Thymus (tissue), 11 donors: ENCODE data around the gene DGKD. TPM values are rescaled to one million over a fixed set of nuclear protein-coding genes. Genes with fewer than 3 reads are reported as not detected.
A peak's percentile ranks its signal among the peaks of the same experiment; 100 is the strongest.
"Not testable (repeated sequence)": the region's sequence is repeated elsewhere in the genome, so short reads cannot be mapped to it uniquely, and the experiment has no call there.

Source experiments
- DNase-seq, 9 donors: peaks; one replicate each; pipeline ENCODE4 v3.0.0-alpha.2; 2013; ENCODE audit warnings: low spot score in 9 of 9, low read depth in 6 of 9, missing footprints in 1 of 9
- H3K27ac ChIP-seq, 2 donors: one replicate each; pipeline ENCODE4 v1.5.1; 2013; ENCODE audit warnings: control low read depth in 1 of 2, low read depth in 1 of 2, low read length in 1 of 2, mild to moderate bottlenecking in 1 of 2, moderate library complexity in 1 of 2
- H3K27me3 ChIP-seq, 2 donors: one replicate each; pipeline ENCODE4 v1.5.1; 2013; ENCODE audit warnings: low read length in 1 of 2; ENCODE audit not compliant: control insufficient read depth in 2 of 2, insufficient read depth in 1 of 2
- H3K36me3 ChIP-seq, 2 donors: one replicate each; pipeline ENCODE4 v1.5.1; 2013; ENCODE audit warnings: low read length in 1 of 2, mild to moderate bottlenecking in 1 of 2, moderate library complexity in 1 of 2; ENCODE audit not compliant: control insufficient read depth in 2 of 2, insufficient read depth in 2 of 2
- H3K4me1 ChIP-seq, 2 donors: one replicate each; pipeline ENCODE4 v1.5.1; 2013; ENCODE audit warnings: low read length in 2 of 2; ENCODE audit not compliant: control insufficient read depth in 2 of 2, insufficient read depth in 2 of 2
- H3K4me3 ChIP-seq, 2 donors: one replicate each; pipeline ENCODE4 v1.5.1; 2013; ENCODE audit warnings: low read length in 2 of 2, control low read depth in 1 of 2, mild to moderate bottlenecking in 1 of 2
- H3K9me3 ChIP-seq, 2 donors: one replicate each; pipeline ENCODE4 v1.5.1; 2013; ENCODE audit warnings: low read length in 1 of 2, mild to moderate bottlenecking in 1 of 2; ENCODE audit not compliant: control insufficient read depth in 2 of 2, insufficient read depth in 1 of 2
- WGBS: extraction: QIAGEN DNeasy Blood & Tissue Kit; methylation state at CpG from one replicate; pipeline ENCODE4 v1.1.7; 2013; 5-methylcytosine and 5-hydroxymethylcytosine counted together
- polyA plus RNA-seq: library from polyadenylated mRNA; stranded (reverse); fragments of 200-250 nt; gene quantifications from one replicate; pipeline ENCODE4 v1.2.3, GENCODE V29; 2013
- total RNA-seq: library from RNA; stranded (reverse); fragments of 120-200 nt; gene quantifications from one replicate; pipeline ENCODE4 v1.2.4, GENCODE V29; 2013
- donor health status: healthy.

Gene DGKD
- total and polyA plus RNA-seq, 2 donors: 8.0 to 23.5 TPM

DNA sequence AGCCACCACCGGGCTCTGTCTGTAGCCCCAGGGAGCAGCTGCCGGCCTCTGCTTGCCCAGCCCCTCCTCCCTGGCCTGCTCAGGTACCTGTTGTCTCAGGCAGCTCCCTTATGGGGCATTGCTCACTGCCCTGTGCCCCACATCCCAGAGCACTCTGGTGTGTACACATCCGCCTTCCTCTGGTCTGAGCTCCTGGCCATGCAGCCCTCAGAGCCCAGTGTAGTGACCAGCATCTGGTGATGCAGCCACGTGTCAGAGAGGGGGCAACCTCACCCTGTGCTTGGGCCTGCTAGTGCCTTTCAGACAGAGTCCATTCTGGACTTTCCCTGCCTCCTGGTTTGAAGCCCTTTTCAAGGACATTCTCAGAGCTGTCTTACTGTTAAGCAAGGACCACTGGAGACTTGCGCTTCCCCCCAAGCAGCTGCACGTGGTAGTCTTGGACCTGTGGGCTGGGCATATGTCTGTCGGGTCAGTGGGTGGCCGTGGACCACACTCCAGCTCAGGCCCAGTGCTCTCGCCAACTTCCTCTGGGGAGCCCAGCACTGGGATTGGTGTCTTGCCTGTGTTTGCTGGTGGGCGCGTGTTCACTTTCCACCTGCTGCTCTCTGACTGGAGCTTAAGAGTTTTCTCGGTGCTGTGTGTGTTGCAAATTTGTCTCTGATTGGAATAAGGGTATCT, 30.7 kb downstream of the DGKD start:
- Histone ChIP-seq H3K36me3 (peaks cover 0 to 2% of the 10 kb centered on the region in 2 donors), H3K9me3 (no peaks in the 10 kb centered on the region), H3K4me3 (no peak overlapping the region), H3K27me3 (no peaks in the 10 kb centered on the region), H3K4me1 (peaks cover 25 to 44% of the 10 kb centered on the region in 2 donors), H3K27ac (peak overlapping the region; percentile 78 to 80)
- WGBS: 66% methylated on average over 12 of the region's 12 CpGs
- no peak for DNase-seq

- Histone ChIP-seq H3K36me3 (peaks cover 0 to 4% of the 10 kb centered on the region in 2 donors), H3K27ac (peak overlapping the region; percentile 78 to 80), H3K4me1 (peaks cover 25 to 44% of the 10 kb centered on the region in 2 donors), H3K4me3 (no peak overlapping the region), H3K27me3 (no peaks in the 10 kb centered on the region), H3K9me3 (no peaks in the 10 kb centered on the region)
- WGBS: 8% methylated on average over 14 of the region's 14 CpGs
- peak in 6 of 9 donors; percentile 42 to 87 (median 63) for DNase-seq
Observed at GRCh38 chr2:233385489-233386044, 31.3 kb downstream of the DGKD start.

DNA sequence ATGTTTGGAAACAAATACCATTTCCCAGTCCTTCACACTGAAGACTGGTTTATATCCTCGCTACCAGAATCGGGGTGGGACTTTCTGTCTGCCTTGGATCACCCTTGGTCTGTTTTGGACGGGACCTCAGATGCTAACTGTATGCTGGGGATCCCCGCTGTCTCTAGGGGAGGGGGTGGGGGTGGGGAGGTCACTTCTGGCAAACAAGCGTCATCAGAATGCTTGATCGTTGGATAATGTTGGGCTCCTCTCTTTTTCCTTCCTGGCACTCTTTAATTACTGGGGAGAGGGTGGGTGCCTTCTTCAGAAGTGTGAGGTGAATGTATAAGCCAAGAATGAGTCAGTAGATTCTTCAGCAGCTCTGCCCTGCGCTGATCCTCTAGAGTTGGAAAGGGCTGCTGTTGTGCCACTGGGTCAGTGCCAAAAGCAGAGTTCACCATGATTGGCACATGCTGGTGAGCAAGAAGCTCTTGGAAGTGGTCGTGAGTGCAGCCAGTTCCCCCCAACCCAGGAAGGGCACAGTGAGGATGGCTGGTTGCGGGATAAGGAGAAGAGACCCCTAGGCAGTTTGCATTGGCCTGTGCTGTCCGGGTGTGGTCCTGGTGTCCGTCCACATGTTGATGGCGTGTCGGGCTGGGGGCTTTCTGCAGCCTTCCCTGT, 32.2 kb downstream of the DGKD start:
- WGBS: 77% methylated on average over 13 of the region's 13 CpGs
- peak overlapping the region in 1 of 2 donors; percentile 58 for H3K27ac ChIP-seq
- no peak overlapping the region for H3K4me3 ChIP-seq
- DNase-seq: no peak
- no peaks in the 10 kb centered on the region for H3K27me3 ChIP-seq
- peaks cover 2 to 4% of the 10 kb centered on the region in 2 donors for H3K36me3 ChIP-seq
- H3K9me3 ChIP-seq: no peaks in the 10 kb centered on the region
- peaks cover 25 to 44% of the 10 kb centered on the region in 2 donors for H3K4me1 ChIP-seq

DNA sequence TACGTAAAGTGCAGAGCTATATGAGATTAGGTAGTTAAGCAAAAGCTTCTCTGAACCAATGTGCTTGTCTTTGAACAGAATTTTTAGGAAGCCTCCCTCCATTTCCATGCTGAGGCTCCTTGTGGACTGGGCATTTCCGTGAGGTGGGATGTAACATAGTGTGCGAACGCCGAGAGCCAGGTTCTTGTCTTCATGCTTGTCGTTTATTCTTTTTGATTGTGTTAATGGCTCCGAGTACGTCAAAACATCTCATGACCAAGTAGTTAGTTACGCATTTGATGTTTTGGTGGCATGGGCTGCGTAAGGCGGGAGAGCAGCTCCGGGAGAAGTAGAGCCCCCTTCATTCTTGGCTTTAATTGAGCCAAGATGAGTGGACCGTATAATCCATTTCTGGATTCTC, 32.9 kb downstream of the DGKD start:
- H3K4me1 ChIP-seq: peaks cover 25 to 44% of the 10 kb centered on the region in 2 donors
- H3K4me3 ChIP-seq: no peak overlapping the region
- WGBS: 96% methylated on average over 13 of the region's 13 CpGs
- H3K36me3 ChIP-seq: peaks cover 2 to 4% of the 10 kb centered on the region in 2 donors
- no peak for DNase-seq
- no peak overlapping the region for H3K27ac ChIP-seq
- no peaks in the 10 kb centered on the region for H3K27me3 ChIP-seq
- no peaks in the 10 kb centered on the region for H3K9me3 ChIP-seq

- no peaks in the 10 kb centered on the region for H3K27me3 ChIP-seq
- DNase-seq: peak in 1 of 9 donors; percentile 45
- no peaks in the 10 kb centered on the region for H3K9me3 ChIP-seq
- H3K27ac ChIP-seq: peak overlapping the region in 1 of 2 donors; percentile 63
- peaks cover 25 to 44% of the 10 kb centered on the region in 2 donors for H3K4me1 ChIP-seq
- H3K36me3 ChIP-seq: peaks cover 2 to 4% of the 10 kb centered on the region in 2 donors
- no peak overlapping the region for H3K4me3 ChIP-seq
- 90% methylated on average over 25 of the region's 25 CpGs for whole genome bisulfite sequencing
Observed at GRCh38 chr2:233387667-233388528, 33.6 kb downstream of the DGKD start.

- Histone ChIP-seq H3K36me3 (peaks cover 2 to 4% of the 10 kb centered on the region in 2 donors), H3K9me3 (no peaks in the 10 kb centered on the region), H3K4me1 (peaks cover 17 to 34% of the 10 kb centered on the region in 2 donors), H3K27me3 (no peaks in the 10 kb centered on the region), H3K27ac (no peak overlapping the region), H3K4me3 (no peak overlapping the region)
- 98% methylated on average over 8 of the region's 8 CpGs for WGBS
- no peak for DNase-seq
Observed at GRCh38 chr2:233389601-233390125, 35.4 kb downstream of the DGKD start.

GRCh38 chr2:233395687-233396086, 41.4 kb downstream of the DGKD start:
- WGBS: 98% methylated on average over 7 of the region's 7 CpGs
- no peak for DNase-seq
- Histone ChIP-seq H3K9me3 (no peaks in the 10 kb centered on the region), H3K36me3 (peaks cover 2 to 6% of the 10 kb centered on the region in 2 donors), H3K4me3 (no peak overlapping the region), H3K27me3 (no peaks in the 10 kb centered on the region), H3K4me1 (peaks cover 12 to 18% of the 10 kb centered on the region in 2 donors), H3K27ac (no peak overlapping the region)

DNA sequence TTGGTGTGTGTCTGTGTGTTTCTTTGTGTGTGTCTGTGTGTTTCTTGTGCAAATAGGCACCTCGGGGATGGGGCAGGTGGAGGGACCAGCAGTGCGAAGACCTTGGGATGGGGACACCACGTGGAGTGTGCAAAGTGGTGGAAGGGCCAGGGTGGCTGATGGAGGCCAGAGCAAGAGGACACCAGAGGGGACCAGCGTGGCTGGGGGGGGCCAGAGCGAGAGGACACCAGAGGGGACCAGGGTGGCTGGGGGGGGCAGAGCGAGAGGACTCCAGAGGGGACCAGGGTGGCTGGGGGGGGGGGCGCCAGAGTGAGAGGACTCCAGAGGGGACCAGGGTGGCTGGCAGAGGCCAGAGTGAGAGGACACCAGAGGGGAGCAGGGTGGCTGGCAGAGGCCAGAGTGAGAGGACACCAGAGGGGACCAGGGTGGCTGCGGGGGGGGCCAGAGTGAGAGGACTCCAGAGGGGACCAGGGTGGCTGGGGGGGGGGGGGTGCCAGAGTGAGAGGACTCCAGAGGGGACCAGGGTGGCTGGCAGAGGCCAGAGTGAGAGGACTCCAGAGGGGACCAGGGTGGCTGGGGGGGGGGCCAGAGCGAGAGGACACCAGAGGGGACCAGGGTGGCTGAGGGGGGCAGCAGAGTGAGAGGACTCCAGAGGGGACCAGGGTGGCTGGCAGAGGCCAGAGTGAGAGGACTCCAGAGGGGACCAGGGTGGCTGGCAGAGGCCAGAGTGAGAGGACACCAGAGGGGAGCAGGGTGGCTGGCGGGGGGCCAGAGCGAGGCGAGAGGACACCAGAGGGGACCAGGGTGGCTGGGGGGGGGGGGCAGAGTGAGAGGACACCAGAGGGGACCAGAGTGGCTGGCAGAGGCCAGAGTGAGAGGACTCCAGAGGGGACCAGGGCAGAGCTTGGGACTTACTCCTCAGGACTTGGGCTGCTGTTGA, 42.7 kb downstream of the DGKD start:
- not testable (repeated sequence) for H3K36me3 ChIP-seq, DNase-seq, H3K27me3 ChIP-seq, H3K9me3 ChIP-seq, H3K4me3 ChIP-seq, H3K27ac ChIP-seq
- WGBS: 98% methylated on average over 12 of the region's 12 CpGs
- H3K4me1 ChIP-seq: peaks cover 16 to 21% of the 10 kb centered on the region in 2 donors
